Astrocyte of the spinal cord (primary cell): ENCODE data around the gene SPATA18.

ENCODE experiments used
- DNase-seq: peaks from one replicate; pipeline ENCODE4 v3.0.0; 2011; ENCODE audit warnings: low read depth, low spot score
- H3K4me3 ChIP-seq: 2 replicates; pipeline ENCODE4 v1.5.1; 2011; ENCODE audit warnings: low read depth, mild to moderate bottlenecking, low read length, moderate library complexity
- CTCF ChIP-seq: IDR thresholded peaks from 2 replicates; pipeline ENCODE4 v1.5.1; 2012; ENCODE audit warnings: low read depth, mild to moderate bottlenecking, low read length, inconsistent platforms
- in situ Hi-C: cut with HindIII; loops from 2 replicates; pipeline ENCODE4 v1.10.0; 2017; ENCODE audit warnings: low sequenced_read_pairs

SPATA18 gene

GRCh38 chr4:52051213-52051614 is at the start of gene SPATA18:
Gene SPATA18, plus strand, starts transcription at chr4:52051304. Its CDS starts 401 bp downstream, at chr4:52051705.
- TF ChIP-seq CTCF: no peak
- peak within 1 kb of the TSS; percentile 67 for H3K4me3 ChIP-seq
- peak; percentile 22 for DNase-seq
- in situ Hi-C loops: no loop called here

GRCh38 chr4:52001616-52002015 is 49.5 kb upstream of the SPATA18 start:
- no peak overlapping the region for H3K4me3 ChIP-seq
- no peak for TF ChIP-seq CTCF
- DNase-seq: no peak
- in situ Hi-C loops: no loop called here

GRCh38 chr4:52004414-52004813 is 46.7 kb upstream of the SPATA18 start:
- no peak overlapping the region for H3K4me3 ChIP-seq
- TF ChIP-seq CTCF: no peak
- in situ Hi-C loops: no loop called here
- DNase-seq: no peak

- H3K4me3 ChIP-seq: no peak overlapping the region
- no peak for DNase-seq
- in situ Hi-C loops: no loop called here
- no peak for TF ChIP-seq CTCF
Observed at GRCh38 chr4:52005604-52006273, 45.4 kb upstream of the SPATA18 start.

GRCh38 chr4:52006887-52007286 is 44.2 kb upstream of the SPATA18 start:
- no peak for DNase-seq
- no peak for TF ChIP-seq CTCF
- no peak overlapping the region for H3K4me3 ChIP-seq
- in situ Hi-C loops: no loop called here

GRCh38 chr4:52010986-52011385 is 40.1 kb upstream of the SPATA18 start:
- no peak for DNase-seq
- no peak for TF ChIP-seq CTCF
- no peak overlapping the region for H3K4me3 ChIP-seq
- in situ Hi-C loops: no loop called here
